ENCODE measurements around the gene CCDC124.

Gene CCDC124

GRCh38 chr19:17953869-17954268 is 21.1 kb downstream of the CCDC124 start:
- no peak for DNase-seq (ENCODE audit: low spot score)

DNA sequence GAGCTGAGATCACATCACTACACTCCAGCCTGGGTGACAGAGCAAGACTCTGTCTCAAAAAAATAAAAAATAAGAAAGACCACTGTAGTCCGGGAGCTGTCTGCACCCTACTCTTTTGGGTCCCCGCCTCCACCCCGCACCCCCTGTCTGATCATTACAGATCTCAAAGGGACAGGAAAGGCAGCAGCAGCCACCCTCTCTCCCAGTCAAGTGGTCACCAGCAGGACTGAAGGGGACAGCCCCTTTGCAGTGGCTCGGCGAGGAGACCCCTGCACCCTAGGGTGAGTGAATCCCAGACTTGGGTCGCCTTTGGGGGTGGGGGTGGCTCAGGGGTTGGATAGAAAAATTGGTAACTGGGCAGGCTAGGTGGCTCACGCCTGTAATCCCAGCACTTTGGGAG is 21.6 kb downstream of the CCDC124 start:
- DNase-seq (ENCODE audit: low spot score): no peak

DNA sequence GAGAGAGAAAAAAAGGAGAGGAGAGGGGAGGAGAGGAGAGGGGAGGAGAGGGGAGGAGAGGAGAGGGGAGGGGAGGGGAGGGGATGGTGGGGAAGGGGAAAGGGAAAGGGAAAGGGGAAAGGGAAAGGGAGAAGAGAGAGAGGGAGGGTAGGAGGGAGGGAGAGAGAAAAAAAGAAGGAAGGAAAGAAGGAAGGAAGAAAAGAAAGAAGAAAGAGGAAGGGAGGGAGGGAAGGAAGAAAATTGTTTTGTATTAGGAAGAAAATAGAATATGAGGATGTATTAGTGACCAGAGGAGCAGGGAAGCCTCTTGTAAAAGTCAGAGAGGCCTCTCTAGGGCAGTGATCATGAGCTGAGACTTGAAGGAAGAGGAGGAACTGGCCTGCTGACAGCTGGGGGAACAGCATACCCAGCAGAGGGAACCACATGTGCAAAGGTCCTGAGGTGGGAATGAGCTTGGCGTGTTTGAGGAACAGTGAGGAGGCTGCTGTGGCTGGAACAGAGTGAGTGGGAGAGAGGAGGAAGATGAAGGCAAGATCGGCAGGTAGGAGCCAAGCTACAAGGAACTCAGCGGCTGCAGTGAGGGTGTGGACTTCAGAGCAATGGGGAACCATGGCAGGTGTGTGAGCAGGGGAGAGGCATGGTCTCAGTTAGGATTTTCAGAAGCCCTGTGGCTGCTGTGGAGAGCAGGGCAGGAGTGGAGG is 24.5 kb downstream of the CCDC124 start:
- no peak for DNase-seq (ENCODE audit: low spot score)

DNA sequence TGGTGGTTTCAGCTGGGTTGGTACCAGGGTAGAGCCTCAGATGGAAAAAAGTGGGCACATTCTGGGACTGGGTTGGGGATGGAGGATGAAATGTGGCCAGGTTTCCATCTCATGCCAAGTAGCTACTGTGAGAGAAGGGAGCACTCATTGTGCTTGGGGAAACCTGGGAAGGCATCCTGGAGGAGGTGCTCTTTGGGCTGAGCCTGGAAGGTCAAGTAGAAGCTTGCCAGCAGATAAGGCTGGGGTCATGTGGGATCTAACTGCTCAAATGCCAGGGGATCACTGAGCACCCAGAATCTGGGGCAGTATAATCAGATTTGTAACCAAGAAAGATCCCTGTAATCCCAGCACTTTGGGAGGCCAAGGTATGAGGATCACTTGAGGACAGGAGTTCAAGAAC is 25.1 kb downstream of the CCDC124 start:
- no peak for DNase-seq (ENCODE audit: low spot score)

- no peak for DNase-seq (ENCODE audit: low spot score)
These were observed 31.3 kb downstream of the CCDC124 start for GRCh38 chr19:17963936-17964691.

DNA sequence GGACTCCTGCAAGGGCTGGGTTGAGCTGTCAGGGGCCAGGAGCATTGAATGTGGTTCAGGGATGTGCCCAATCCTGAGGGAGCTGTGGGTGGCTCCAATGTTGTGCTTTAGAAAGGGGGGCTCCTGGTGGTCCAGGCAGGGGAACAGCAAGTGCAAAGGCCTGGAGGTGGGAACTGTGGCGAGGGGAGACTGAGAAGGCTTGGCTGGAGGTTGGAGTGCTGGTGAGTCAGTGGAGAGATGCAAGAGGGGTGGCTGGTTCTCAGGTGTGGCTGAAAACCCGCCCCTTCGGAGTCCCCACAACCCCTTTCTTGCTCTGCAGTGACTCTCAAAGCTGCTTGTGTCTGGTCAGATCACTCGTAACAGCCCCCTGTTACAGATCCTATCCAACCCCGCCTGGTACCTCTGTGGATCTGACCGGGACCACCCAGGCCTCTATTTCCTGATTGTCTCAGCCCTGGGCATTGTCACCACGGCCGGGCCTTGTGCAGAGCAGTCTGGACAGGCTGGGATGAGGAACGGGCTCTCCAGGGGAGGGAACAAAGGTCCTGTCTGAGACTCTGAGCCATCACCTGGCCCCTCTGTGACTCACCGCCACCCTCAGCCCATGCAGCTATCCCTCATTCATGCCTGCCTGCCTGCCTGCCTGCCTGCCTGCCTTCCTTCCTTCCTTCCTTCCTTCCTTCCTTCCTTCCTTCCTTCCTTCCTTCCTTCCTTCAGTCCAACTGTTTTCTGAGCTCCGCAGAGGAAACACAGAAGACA is 32.7 kb downstream of the CCDC124 start:
- DNase-seq (ENCODE audit: low spot score): no peak

DNA sequence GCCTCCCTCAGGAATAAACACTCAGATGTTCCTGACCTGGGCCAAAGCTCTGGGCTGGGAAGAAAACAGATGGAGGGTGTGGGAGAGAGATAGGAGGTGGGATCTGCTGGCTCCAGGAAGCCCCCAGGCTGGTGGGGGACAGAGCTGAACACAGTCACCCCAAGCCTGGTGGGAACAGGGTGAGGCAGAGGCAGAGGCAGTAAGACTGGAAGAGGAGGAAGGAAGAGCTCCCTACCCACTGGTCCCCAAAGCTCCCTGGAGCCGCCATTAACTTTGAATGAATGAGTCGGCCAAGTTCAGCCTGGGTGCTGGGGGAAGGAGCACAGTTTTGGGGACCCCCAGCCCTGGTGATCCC is 33.3 kb downstream of the CCDC124 start:
- no peak for DNase-seq (ENCODE audit: low spot score)

GRCh38 chr19:17966550-17967256 is 33.9 kb downstream of the CCDC124 start, which contains the start of gene KCNN1:
Gene KCNN1, plus strand, starts transcription at chr19:17967107. Its CDS starts 6,782 bp downstream, at chr19:17973889.
- DNase-seq (ENCODE audit: low spot score): no peak

GRCh38 chr19:17967257-17968051 is 34.6 kb downstream of the CCDC124 start:
- DNase-seq (ENCODE audit: low spot score): no peak

GRCh38 chr19:17968362-17968761 is 35.5 kb downstream of the CCDC124 start:
- DNase-seq (ENCODE audit: low spot score): no peak

GRCh38 chr19:17969096-17969792 is 36.4 kb downstream of the CCDC124 start:
- DNase-seq (ENCODE audit: low spot score): no peak

GRCh38 chr19:17972230-17972629 is 39.4 kb downstream of the CCDC124 start:
- no peak for DNase-seq (ENCODE audit: low spot score)

DNA sequence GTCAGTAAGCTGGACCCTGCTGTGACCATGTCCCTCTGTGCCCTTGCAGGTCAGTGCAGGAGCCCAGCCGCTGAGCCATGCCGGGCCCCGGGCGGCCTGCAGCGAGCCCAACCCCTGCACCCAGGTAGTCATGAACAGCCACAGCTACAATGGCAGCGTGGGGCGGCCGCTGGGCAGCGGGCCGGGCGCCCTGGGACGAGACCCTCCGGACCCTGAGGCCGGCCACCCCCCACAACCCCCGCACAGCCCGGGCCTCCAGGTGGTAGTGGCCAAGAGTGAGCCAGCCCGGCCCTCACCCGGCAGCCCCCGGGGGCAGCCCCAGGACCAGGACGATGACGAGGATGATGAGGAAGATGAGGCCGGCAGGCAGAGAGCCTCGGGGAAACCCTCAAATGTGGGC is 40.9 kb downstream of the CCDC124 start:
- DNase-seq (ENCODE audit: low spot score): no peak

DNA sequence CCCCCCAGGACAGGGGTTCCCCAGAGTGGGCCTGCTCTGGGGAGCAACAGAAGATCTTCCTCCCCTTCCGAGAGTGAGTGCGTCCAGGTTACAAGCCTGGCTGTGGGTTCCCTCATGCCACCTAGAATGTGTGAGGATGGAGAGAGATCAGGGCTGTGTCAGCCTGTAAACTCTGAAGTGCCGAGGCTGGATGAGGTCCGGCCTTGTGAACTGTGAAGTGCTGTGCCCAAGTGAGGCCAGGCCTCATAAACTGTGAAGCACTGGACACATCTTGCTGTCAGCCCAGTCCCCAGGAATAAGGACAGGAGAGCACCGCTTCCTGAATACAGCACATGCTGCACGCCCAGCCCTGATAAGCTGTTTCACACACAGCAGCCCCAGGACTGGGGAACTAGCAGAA is 41.7 kb downstream of the CCDC124 start:
- DNase-seq (ENCODE audit: low spot score): no peak

GRCh38 chr19:17975032-17975431 is 42.2 kb downstream of the CCDC124 start:
- no peak for DNase-seq (ENCODE audit: low spot score)

DNA sequence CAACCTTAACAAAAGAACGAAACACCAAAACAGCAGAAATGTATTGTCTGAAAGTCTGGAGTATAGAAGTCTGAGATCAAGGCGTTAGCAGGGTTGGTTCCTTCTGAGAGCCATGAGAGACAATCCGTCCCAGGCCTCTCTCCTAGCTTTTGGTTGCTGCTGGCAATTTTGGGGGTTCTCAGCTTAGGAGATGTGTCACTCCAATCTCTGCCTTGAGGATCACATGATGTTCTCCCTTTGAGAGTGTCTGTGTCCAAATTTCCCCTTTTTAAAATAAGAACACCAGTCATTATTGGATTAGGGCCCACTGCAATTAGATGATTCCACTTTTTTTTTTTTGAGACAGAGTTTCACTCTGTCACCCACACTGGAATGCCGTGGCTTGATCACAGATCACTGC is 44.2 kb downstream of the CCDC124 start:
- DNase-seq (ENCODE audit: low spot score): no peak

GRCh38 chr19:17977488-17977887 is 44.7 kb downstream of the CCDC124 start:
- no peak for DNase-seq (ENCODE audit: low spot score)

DNA sequence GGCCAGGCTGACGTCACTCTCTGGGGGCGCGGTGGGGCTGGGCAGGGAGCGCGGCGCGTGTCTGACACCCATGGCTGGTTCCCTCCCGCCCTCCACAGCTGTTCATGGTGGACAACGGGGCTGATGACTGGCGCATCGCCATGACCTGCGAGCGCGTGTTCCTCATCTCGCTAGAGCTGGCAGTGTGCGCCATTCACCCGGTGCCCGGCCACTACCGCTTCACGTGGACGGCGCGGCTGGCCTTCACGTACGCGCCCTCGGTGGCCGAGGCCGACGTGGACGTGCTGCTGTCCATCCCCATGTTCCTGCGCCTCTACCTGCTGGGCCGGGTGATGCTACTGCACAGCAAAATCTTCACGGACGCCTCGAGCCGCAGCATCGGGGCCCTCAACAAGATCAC is 48.8 kb downstream of the CCDC124 start:
- no peak for DNase-seq (ENCODE audit: low spot score)

- DNase-seq (ENCODE audit: low spot score): no peak
These were observed 49.6 kb downstream of the CCDC124 start for GRCh38 chr19:17982430-17982829.

DNA sequence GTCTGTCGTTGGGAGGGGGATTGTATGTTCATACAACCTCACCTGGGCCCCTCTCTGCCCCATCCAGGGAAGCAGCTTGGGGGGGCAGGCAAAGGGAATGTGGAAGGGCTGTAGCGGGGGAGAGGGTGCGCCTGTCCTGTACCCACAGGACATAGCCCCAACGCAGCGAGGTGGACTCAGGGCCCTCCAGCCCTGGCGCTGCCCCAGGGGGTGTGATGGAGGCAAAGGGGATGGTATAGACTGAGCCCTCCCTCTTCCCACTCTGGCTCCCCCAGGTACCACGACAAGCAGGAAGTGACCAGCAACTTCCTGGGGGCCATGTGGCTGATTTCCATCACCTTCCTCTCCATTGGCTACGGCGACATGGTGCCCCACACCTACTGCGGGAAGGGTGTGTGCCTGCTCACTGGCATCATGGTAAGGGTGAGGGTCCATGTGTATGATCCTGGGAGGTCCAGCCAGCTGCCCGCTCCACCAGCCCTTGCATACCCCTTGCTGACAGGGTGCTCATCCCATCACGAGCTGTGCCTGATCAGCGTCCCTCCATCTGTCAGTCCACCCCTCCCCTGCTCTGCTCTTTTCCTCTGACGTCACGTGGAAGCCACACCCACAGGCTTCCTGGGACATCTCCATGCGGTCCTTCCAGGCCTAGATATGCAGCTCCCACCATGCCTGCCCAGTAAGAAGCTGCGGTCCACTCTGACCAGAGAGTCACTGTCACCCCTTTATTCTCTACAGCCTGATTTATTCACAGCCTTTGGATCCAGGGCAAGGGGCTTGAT is 52.4 kb downstream of the CCDC124 start:
- DNase-seq (ENCODE audit: low spot score): no peak
